ENCODE data around the gene GOLPH3L.
A peak's percentile ranks its signal among the peaks of the same experiment; 100 is the strongest.
"Not testable (repeated sequence)": the region's sequence is repeated elsewhere in the genome, so short reads cannot be mapped to it uniquely, and the experiment has no call there.

The GOLPH3L gene

DNA sequence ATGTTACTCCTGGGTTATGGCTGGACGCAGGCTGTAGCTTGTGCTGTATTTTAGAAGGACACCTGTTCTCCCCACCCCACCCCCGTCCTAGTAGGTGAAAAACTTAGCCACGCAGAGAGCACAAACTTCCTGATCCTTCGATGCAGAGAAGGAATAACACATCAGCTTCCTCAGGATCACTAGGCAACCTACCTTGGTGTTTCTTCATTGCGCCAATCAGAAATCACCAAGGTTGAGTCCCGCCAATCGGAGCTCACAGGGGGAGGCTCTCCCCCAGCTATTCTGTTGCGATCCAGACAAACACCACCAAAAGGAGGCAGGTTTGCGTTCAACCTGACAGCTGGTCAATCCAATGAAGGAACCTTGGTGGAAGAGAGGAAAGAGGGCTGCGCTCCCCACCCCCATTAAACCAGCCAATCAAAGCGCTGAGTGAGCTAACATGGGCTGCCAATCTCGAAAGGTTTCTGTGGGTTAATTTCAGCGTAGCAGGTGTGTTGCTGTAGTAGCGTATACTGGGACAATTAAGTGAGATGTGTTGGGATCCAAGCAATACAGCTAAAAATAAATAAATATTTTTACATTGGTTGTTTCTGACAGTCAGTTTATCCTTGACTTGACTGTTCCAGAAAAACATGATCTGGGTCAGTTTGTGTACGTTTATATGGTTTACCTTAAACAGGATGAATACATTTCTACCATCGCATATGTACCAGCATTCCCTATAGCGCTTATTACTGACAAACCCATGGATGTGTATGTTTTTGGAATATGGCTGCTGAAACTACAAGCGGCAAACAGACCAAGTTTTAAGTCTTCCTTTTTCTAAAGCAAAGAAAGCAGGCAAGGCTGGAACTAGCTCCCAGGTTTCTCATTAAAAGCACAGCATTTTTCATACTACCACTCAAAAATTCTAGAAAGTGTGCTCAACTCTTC, at the start of gene GOLPH3L:
Gene GOLPH3L (minus strand): TSS at position 160 of the 933 bp plus-strand sequence. CDS start 2,316 bp downstream, outside the sequence.
- peak; percentile 100 for DNase-seq

DNA sequence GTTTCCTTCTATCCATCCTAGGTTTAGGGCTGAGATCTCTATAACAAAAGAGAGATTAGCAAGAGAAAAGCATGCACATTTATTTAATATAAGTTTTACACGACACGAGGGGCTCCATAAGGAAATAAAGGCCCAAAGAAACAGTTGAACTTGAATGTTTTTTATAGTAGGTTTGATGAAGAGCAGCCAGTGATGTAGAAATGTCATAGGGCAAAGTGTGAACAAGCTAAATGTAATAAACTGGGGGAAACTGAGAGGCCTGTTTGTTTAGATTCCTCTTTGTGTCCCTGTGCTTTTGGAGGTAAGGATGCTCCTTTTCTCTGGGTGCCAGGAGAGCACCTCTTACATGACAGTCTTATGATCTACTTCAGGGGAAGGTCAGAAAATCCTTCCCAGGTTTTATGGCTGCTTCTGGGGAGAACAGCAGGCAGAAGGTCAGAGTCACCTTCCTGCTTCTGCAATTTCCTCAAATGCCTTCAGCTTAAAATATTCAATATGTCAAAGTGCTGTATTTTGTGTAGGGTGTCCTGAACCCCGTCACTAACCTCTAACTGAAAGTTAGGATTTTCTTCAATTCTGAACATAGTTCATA, 33.3 kb upstream of the GOLPH3L start:
- DNase-seq = peak; percentile 11

DNA sequence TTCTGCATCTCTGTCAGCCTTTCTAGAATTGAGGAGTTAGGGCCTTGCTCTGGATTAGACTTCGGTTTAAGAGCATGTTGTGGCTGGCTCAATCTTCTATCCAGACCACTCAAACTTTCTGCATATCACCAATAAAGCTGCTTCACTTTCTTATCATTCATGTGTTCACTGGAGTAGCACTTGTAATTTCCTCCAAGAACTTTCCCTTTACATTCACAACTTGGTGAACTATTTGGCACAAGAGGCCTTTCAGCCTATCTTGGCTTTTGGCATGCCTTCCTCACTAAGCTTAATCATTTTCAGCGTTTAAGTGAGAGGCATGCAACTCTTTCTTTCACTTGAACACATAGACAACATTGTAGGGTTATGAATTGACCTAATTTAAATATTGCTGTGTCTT, 27.4 kb upstream of the GOLPH3L start:
- no peak for DNase-seq

- no peak for DNase-seq
These were observed 23.7 kb upstream of the GOLPH3L start, which contains the start of gene HORMAD1 for GRCh38 chr1:150720703-150721102. Gene HORMAD1 (minus strand): TSS chr1:150720895. CDS start chr1:150719505, 1,390 bp downstream.

DNA sequence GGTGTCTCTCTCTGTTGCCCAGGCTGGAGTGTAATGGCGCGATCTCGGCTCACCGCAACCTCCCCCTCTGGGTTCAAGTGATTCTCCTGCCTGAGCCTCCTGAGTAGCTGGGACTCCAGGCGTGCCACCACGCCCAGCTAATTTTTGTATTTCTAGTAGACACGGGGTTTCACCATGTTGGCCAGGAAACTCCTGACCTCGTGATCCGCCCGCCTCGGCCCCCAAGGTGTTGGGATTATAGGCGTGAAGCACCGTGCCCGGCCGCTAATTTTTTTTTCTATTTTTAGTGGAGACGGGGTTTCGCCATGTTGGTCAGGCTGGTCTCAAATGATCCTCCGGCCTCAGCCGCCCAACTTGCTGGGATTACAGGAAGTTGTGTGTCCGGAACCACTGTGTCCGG, 23.1 kb upstream of the GOLPH3L start:
- DNase-seq = no peak

GRCh38 chr1:150718225-150718891, 21.4 kb upstream of the GOLPH3L start:
- no peak for DNase-seq

- DNase-seq = not testable (repeated sequence)
These were observed 12.1 kb upstream of the GOLPH3L start for GRCh38 chr1:150709031-150709430.

DNA sequence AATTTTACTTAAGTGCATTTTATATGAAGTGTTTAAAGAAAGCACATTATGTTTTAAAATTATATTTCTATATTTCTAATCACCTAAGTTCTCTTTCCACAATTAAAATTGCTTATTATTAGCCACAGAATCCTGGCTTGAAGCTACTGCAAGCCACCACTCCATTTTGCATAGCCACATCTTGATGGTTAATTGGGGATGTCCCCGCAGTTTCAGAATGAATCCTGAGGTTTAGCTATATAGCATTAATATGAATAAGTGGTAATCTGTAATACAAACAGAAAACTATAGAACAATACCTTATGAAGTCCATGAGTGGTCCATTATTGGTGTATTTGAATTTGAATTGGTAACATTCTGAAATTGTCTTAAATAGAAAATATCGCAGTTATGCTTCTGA, 11.6 kb upstream of the GOLPH3L start:
- DNase-seq = no peak

DNA sequence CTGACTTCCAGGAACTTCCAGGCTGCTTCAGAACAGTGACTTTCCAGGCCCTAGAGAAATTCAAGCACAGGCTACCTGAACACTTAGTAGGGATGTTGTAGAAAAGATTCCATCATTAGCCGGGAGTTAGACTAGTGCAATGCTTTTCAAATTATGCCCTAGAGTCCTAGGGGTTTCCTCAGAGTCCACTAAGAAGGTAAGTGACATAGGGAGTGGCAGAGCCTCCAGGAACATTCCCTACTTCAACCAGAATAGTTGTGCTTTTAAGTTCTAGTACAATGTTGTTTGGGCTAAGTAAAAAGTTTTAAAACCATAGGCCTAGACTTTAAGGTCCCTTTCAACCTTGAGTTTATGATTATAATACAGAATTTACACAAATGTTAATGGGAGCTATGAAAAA, 9.1 kb upstream of the GOLPH3L start:
- no peak for DNase-seq

DNA sequence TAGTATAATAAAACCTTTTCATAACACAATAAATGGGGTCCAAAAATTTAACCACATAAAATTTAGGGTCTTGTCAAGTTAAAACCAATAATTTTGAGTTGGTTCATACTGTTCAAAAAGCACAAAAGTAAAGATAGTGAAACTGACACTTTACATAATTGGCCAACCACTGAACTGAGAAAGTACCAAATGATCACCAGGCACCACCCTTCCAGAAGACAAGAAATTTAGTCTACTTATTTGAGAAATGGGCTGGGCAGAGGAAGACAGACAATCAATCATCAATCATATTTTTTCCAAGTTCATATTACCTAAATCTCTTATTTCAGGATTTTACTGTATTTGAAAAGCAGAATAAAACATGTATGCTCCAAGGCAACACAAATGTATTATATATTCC, 6.5 kb upstream of the GOLPH3L start:
- DNase-seq = peak; percentile 6

DNA sequence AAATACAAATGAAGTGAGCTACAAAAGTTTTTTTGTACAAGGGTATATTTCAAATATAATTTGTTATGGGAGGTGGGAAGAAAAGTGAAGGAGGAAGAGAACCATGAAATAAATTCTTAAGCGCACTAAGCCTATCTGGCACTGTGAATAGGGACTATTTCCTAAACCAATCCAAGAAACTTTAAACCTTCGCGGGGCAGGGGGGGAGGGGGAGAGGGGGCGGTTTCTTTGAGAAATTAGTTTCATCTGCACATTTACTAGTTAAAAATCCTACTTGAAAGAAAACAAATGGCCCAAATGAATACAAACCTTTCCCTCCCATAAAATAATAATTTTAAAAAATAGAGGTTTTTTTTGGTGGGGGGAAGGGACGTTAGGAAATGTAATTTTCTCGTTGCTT, 364 bp downstream of the GOLPH3L start:
- DNase-seq = peak; percentile 33

- DNase-seq = peak; percentile 11
These were observed 792 bp downstream of the GOLPH3L start for GRCh38 chr1:150696162-150696561.

DNA sequence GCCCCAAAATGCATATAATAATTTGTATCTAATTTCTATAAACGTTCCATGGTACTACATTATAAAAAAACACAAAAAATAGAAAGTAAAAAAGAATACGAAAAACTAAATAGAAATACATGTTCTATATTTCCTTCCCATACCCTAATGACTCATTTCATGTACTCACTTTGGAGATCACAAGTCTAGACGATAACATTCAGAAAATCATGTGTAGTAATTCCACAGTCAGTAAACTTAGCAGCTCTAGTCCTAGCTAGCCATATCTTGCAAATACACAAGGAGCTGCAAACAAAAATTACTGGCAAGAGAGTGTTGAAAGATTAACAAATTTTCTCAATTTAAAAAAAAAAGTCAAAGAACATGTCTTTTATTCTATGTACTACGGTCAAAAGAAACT, 1.4 kb downstream of the GOLPH3L start:
- no peak for DNase-seq

- no peak for DNase-seq
These were observed 4.2 kb downstream of the GOLPH3L start for GRCh38 chr1:150692720-150693119.

DNA sequence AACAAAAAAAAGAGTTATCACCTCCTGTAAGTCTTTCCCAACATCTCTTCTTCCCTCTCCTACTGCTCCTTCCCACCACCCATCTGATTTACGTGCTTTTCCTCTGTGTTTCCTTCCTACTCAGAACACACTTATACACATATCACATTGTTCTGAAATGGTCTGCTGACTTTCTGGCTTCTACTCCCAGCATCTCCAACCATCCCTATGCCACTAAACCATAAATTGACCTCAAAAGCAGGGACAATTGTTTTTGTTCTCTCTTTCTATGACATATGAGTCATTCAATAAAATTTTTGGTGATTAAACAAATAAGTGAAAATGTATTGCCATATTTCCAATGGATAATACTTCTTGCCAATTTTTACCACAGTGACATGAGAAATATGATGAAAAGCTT, 8.2 kb downstream of the GOLPH3L start:
- no peak for DNase-seq

DNA sequence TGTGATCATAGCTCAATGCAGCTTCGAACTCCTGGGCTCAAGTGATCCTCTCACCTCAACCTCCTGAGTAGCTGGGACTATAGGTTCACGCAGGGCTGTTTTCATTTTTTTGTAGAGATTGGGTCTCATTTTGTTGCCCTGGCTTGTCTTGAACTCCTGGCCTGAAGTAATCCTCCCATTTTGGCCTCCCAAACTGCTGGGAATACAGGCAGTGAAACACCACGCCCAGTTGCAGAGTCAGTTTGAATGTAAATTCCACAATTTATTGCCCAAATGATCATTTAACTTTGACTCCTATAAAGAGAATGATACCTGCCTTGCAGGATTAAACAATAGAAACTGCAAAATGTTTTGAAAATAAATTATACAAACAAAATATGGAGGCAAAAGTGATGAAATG, 10.7 kb downstream of the GOLPH3L start:
- DNase-seq = no peak

- DNase-seq = no peak
These were observed 13.0 kb downstream of the GOLPH3L start for GRCh38 chr1:150683914-150684313.

DNA sequence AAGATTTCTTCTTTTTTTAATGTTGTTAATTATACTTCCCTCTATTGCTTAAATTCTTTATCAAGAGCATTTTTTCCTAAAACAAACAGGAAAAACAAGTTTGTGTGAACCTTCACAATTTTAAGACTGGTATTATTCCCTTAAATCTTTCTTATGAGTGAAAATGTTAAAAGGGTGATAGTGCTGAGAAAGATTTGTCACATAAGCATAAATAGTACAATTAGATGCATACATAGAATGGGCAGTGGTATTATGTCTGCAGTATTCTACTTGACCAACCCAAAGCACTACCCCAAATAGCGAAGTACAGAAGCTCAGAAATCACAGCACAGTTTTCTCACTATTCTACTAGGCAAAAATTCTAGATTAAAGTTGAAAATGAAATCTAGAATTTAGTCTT, 18.0 kb downstream of the GOLPH3L start:
- no peak for DNase-seq

DNA sequence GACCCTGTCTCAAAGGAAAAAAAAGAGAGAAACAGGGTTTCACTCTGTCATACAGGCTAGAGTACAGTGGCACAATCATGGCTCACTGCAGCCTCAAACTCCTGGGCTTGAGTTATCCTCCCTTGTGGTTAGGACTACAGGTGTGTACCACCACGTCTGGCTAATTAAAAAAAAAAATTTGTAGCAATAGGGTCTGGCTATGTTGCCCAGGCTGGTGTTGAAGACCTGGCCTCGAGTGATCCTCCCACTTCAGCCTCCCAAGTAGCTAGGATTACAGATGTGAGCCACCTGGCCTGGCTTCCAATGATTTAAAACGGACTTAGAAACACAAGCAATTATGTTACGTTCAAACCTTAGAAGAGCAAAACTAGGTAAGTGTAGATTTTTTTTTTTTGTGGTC, 22.1 kb downstream of the GOLPH3L start:
- DNase-seq = no peak

GRCh38 chr1:150663321-150663720, 33.6 kb downstream of the GOLPH3L start:
- no peak for DNase-seq

GRCh38 chr1:150662811-150663210, 34.1 kb downstream of the GOLPH3L start:
- DNase-seq = no peak

- DNase-seq = no peak
These were observed 35.8 kb downstream of the GOLPH3L start for GRCh38 chr1:150661156-150661555.

GRCh38 chr1:150660584-150660983, 36.4 kb downstream of the GOLPH3L start:
- no peak for DNase-seq

DNA sequence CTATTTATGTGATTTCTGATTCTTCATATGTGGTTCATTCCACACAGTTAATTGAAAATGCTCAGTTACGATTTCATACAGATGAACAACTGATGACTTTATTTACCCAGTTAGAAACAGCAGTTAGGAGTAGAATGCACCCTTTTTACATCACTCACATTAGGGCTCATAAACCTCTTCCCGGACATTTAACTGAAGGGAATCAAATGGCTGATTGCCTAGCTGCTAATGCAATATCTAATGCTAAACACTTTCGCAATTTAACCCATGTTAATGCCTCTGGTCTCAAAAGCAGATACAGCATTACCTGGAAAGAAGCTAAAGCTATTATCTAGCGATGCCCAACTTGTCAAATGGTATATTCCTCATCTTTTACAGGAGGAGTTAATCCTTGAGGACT, 39.9 kb downstream of the GOLPH3L start:
- not testable (repeated sequence) for DNase-seq

Measured in NCI-H69 (cell line).